Tibial artery (tissue), 4 donors: ENCODE results near the gene NAPSA.
A peak's percentile ranks its signal among the peaks of the same experiment; 100 is the strongest.
"Not testable (repeated sequence)": the region's sequence is repeated elsewhere in the genome, so short reads cannot be mapped to it uniquely, and the experiment has no call there.

Source experiments
- DNase-seq, 2 donors: peaks; one replicate each; pipeline ENCODE4 v3.0.0-alpha.2; 2019
- H3K27ac ChIP-seq, 2 donors: fragments of 200-600 bp; sonication (generic) in 1 of 2; 1 replicate in 1 of 2; 2 replicates in 1 of 2; pipeline ENCODE4 v1.5.1; 2018 to 2019; ENCODE audit warnings: mild to moderate bottlenecking in 1 of 2
- H3K27me3 ChIP-seq, 2 donors: fragments of 200-600 bp; sonication (generic) in 1 of 2; one replicate each; pipeline versions ENCODE4 v1.5.1 to v1.6.0; 2016 to 2019
- H3K36me3 ChIP-seq, 3 donors: fragments of 200-600 bp; sonication (generic) in 2 of 3; one replicate each; pipeline ENCODE4 v1.5.1; 2016 to 2019; ENCODE audit warnings: mild to moderate bottlenecking in 2 of 3
- H3K4me1 ChIP-seq, 4 donors: fragments of 200-600 bp; sonication (generic) in 2 of 4; 1 replicate in 3 of 4; 2 replicates in 1 of 4; pipeline ENCODE4 v1.5.1; 2016 to 2019
- H3K4me3 ChIP-seq, 2 donors: fragments of 200-600 bp; sonication (generic) in 1 of 2; 1 replicate in 1 of 2; 2 replicates in 1 of 2; pipeline ENCODE4 v1.5.1; 2018 to 2019; ENCODE audit warnings: mild to moderate bottlenecking in 2 of 2
- H3K9me3 ChIP-seq, 3 donors: fragments of 200-600 bp; sonication (generic) in 1 of 3; one replicate each; pipeline ENCODE4 v1.5.1; 2016 to 2019
- intact Hi-C: fragments of 100-400 bp; cut with DNase I; formaldehyde crosslinking; loops from one replicate; pipeline ENCODE4 v1.15.0; 2023; ENCODE audit warnings: low total_unique reads
- TF ChIP-seq, protein P1 (sequence below), 2 experiments: fragments of 200-600 bp in 1 of 2; fragments of 450-650 bp in 1 of 2; IDR thresholded peaks; one replicate each; pipeline ENCODE4 v1.5.1; 2017 to 2019; ENCODE audit warnings: antibody characterized with exemption in 2 of 2, mild to moderate bottlenecking in 1 of 2, moderate library complexity in 1 of 2

Gene NAPSA

DNA sequence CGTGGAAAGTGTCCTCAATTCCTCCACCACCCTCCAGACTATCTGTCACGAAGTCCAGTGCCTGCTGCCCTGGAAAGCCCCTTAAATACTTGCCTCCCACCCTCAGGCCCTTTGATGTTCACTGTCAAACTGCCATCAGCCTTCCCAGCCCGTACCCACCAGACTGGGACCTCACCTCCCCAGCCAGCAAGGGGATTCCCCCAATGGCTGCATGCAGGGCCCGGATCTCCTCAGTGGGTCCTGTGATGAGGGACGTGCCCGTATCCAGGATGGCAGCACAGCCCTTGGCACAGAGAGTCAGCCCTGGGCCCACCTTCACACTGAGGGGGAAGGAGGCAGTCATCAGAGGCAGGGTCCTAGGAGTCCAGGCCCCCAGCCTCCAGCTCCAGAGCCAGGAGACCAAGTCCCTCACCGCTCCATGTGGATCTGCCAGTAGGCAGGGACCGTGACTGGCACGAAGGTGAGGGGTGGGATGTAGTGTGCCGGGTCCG lies 6.1 kb downstream of the NAPSA start:
- Histone ChIP-seq H3K27me3 (peaks cover 0 to 20% of the 10 kb centered on the region in 2 donors), H3K4me1 (peaks cover 0 to 14% (median 2%) of the 10 kb centered on the region in 4 donors), H3K36me3 (no peaks in the 10 kb centered on the region), H3K9me3 (no peaks in the 10 kb centered on the region), H3K27ac (no peak overlapping the region), H3K4me3 (no peak overlapping the region)
- no peak for DNase-seq
- TF ChIP-seq, protein P1, sequence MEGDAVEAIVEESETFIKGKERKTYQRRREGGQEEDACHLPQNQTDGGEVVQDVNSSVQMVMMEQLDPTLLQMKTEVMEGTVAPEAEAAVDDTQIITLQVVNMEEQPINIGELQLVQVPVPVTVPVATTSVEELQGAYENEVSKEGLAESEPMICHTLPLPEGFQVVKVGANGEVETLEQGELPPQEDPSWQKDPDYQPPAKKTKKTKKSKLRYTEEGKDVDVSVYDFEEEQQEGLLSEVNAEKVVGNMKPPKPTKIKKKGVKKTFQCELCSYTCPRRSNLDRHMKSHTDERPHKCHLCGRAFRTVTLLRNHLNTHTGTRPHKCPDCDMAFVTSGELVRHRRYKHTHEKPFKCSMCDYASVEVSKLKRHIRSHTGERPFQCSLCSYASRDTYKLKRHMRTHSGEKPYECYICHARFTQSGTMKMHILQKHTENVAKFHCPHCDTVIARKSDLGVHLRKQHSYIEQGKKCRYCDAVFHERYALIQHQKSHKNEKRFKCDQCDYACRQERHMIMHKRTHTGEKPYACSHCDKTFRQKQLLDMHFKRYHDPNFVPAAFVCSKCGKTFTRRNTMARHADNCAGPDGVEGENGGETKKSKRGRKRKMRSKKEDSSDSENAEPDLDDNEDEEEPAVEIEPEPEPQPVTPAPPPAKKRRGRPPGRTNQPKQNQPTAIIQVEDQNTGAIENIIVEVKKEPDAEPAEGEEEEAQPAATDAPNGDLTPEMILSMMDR (IDR thresholded peaks at IDR 0.05) = no peak
- intact Hi-C loops = no loop called here

DNA sequence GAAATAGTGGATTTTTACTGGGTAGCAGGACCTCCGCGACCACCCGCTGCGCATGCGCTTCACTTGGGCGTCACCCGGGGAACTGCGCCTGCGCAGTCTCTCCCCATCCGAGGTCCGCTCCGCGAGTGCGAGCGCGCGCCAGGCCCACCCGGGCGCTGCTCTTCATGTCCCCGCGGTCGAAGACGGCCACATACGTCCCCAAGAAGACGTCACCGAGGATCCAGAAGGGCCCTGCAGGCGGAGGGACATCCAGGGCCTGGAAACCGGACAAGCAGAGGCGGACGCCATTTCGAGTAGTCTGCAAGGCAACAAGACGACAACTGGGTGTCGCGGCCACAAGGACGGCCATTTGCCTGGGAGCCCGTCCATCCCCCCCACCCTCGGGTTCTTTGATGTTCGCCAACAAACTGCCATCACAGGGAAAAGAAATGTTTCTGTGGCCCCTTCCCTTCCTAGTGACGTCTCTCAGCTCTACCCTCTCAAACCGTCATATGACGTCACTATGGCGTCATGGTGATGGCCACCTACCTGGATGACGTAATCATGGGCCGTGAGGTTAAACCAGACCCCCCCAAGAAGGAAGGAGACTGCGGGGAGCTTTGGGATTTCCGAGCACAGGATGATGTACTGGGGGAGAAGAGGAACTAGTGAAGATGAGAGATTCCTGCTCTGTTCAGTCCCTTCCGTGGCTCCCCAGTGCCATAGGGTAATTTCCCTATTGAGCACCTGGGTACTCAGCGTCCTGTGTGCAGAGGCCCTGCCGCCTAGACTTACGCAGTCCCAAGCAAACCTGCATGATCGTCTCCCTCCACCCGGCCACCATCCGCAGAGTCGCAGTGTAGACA lies 6.7 kb downstream of the NAPSA start:
- peak overlapping the region; percentile 47 to 53 for H3K4me3 ChIP-seq
- peaks cover 0 to 20% of the 10 kb centered on the region in 2 donors for H3K27me3 ChIP-seq
- peak in 1 of 2 donors; percentile 78 for DNase-seq
- H3K27ac ChIP-seq = peak overlapping the region; percentile 74 to 79
- H3K4me1 ChIP-seq = peaks cover 0 to 14% (median 2%) of the 10 kb centered on the region in 4 donors
- TF ChIP-seq, protein P1 (IDR thresholded peaks at IDR 0.05) = no peak
- no peaks in the 10 kb centered on the region for H3K36me3 ChIP-seq
- no peaks in the 10 kb centered on the region for H3K9me3 ChIP-seq
- intact Hi-C loops = no loop called here

DNA sequence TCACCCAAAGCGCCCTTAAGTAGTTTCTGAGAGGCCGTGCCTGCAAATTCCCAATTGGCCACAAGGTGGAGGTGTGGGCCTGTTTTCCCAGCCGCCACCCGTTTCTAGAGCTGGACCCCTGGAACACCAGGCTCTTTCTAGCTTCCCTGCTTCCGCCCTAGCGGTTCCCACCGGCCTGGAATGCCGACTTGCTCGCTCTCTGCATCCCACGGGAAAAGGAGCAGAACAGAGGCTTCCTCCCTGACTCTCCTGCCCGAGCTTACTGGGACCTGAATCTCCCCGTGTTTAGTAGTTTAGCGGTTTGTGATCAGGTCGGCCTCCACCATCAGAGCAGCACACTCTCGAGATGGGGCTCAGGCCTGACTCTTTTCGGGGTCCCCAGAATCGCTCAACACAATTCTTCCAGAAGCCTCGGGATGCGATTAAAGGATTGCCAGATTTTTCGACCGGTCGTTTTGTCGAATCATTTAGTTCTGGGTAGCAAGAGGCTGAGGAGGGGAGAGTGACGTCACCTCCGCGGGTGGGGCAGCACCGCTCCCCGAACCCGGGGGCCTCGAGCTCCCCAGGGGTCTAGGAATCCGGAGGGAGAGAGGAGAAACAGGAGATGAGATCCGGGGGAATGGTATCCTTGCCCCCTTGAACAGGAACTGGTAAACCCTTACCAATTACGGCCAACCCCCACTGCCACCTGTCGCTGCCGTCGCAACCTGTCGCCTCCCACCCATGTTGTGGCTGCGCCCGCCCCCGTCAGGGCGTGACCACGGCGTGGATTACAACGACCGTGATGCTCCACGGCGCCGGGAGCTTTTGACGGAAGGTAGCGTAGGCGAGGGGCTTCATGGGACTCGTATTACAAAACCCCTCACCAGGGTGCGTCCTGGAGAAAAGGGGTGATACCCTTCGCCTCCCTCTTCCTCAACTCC lies 8.0 kb downstream of the NAPSA start:
- H3K36me3 ChIP-seq = no peaks in the 10 kb centered on the region
- TF ChIP-seq, protein P1 (IDR thresholded peaks at IDR 0.05) = peak; percentile 82 to 88
- peak overlapping the region; percentile 47 to 53 for H3K4me3 ChIP-seq
- peaks cover 0 to 20% of the 10 kb centered on the region in 2 donors for H3K27me3 ChIP-seq
- intact Hi-C loops = no loop called here
- H3K9me3 ChIP-seq = no peaks in the 10 kb centered on the region
- H3K4me1 ChIP-seq = peaks cover 0 to 14% (median 2%) of the 10 kb centered on the region in 4 donors
- peak; percentile 72 to 87 for DNase-seq
- H3K27ac ChIP-seq = peak overlapping the region; percentile 74 to 79

DNA sequence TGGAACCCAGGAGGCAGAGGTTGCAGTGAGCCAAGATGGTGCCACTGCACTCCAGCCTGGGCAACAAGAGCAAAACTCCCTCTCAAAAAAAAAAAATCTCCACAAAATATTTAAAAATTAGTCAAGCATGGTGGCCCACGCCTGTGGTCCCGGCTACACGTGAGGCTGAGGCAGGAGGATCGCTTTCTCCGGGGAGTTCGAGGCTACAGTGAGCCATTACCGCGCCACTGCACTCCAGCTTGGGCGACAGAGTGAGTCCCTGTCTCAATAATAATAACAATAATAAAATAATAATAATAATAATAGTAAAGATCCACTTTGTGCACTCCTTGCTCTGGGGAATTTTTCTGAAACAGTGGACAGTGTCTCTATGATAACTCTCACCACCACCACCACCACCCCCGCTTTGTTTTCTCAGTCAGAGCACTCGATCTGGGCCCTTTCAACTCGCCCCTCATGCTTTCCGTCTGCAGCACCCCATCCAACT lies 8.7 kb downstream of the NAPSA start:
- peaks cover 0 to 22% of the 10 kb centered on the region in 2 donors for H3K27me3 ChIP-seq
- H3K27ac ChIP-seq = peak overlapping the region in 1 of 2 donors; percentile 79
- H3K4me1 ChIP-seq = peaks cover 0 to 14% (median 2%) of the 10 kb centered on the region in 4 donors
- no peaks in the 10 kb centered on the region for H3K36me3 ChIP-seq
- no peak for DNase-seq
- peak overlapping the region; percentile 47 to 53 for H3K4me3 ChIP-seq
- H3K9me3 ChIP-seq = no peaks in the 10 kb centered on the region
- TF ChIP-seq, protein P1 (IDR thresholded peaks at IDR 0.05) = no peak
- intact Hi-C loops = no loop called here

DNA sequence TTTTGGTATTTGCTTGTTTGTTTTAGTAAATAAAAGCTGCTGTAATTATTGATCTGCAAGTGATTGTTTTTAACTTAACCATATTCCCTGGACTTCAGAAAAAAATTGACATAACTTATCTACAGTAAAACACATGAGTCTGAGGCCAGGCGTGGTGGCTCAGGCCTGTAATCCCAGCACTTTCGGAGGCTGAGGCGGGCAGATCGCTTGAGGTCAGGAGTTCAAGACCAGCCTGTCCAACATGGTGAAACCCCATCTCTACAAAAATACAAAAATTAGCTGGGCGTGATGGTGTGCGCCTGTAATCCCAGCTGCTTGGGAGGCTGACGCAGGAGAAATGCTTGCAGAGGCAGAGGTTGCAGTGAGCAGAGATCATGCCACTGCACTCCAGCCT lies 12.0 kb downstream of the NAPSA start:
- H3K4me3 ChIP-seq, intact Hi-C loops, H3K36me3 ChIP-seq, H3K9me3 ChIP-seq, H3K27ac ChIP-seq, DNase-seq: not testable (repeated sequence)
- Histone ChIP-seq H3K4me1 (peaks cover 0 to 10% (median 2%) of the 10 kb centered on the region in 4 donors), H3K27me3 (peaks cover 0 to 34% of the 10 kb centered on the region in 2 donors)
